Heart right ventricle (tissue), 16 donors: ENCODE measurements around the gene FHIP1A. TPM values are rescaled to one million over a fixed set of nuclear protein-coding genes. Genes with fewer than 3 reads are reported as not detected.

ENCODE experiments used
- ATAC-seq, 8 donors: fragments of 200-7000 bp; cut with Tn5 transposase; one replicate each; pipeline ENCODE4 v1.9.1; 2020; ENCODE audit warnings: mild to moderate bottlenecking in 8 of 8, moderate library complexity in 8 of 8, moderate number of reproducible peaks in 1 of 8
- DNase-seq, 2 donors: peaks; one replicate each; pipeline ENCODE4 v3.0.0-alpha.2; 2020
- H3K27ac ChIP-seq, 10 donors: fragments of 200-600 bp; sonication (generic) in 2 of 10; one replicate each; pipeline versions ENCODE4 v1.5.0 to v1.8.0; 2020 to 2022; ENCODE audit warnings: mild to moderate bottlenecking in 3 of 10
- H3K27me3 ChIP-seq, 7 donors: fragments of 200-600 bp; one replicate each; pipeline ENCODE4 v1.8.0; 2021 to 2022; ENCODE audit warnings: mild to moderate bottlenecking in 2 of 7
- H3K36me3 ChIP-seq, 9 donors: fragments of 200-600 bp; sonication (generic) in 1 of 9; one replicate each; pipeline versions ENCODE4 v1.5.0 to v1.8.0; 2020 to 2022; ENCODE audit warnings: mild to moderate bottlenecking in 2 of 9
- H3K4me1 ChIP-seq, 9 donors: fragments of 200-600 bp; sonication (generic) in 1 of 9; one replicate each; pipeline versions ENCODE4 v1.5.0 to v1.8.0; 2020 to 2022; ENCODE audit warnings: mild to moderate bottlenecking in 4 of 9
- H3K4me3 ChIP-seq, 10 donors: fragments of 200-600 bp; sonication (generic) in 2 of 10; one replicate each; pipeline versions ENCODE4 v1.5.0 to v1.8.0; 2020 to 2022; ENCODE audit warnings: mild to moderate bottlenecking in 7 of 10, moderate library complexity in 2 of 10
- H3K9me3 ChIP-seq, 11 donors: fragments of 200-600 bp in 10 of 11; sonication (generic) in 2 of 11; one replicate each; pipeline versions ENCODE4 v1.5.0 to v1.8.0; 2013 to 2022; ENCODE audit warnings: mild to moderate bottlenecking in 2 of 11, control low read depth in 1 of 11, moderate library complexity in 1 of 11
- WGBS, 2 donors: extraction: QIAGEN DNeasy Blood & Tissue Kit; methylation state at CpG; one replicate each; pipeline ENCODE4 v1.1.7; 2013; ENCODE audit warnings: inconsistent platforms in 1 of 2; 5-methylcytosine and 5-hydroxymethylcytosine counted together
- intact Hi-C, 10 donors: fragments of 100-400 bp; cut with DNase I; formaldehyde crosslinking; loops; one replicate each; pipeline versions ENCODE4 v1.11.1 to v1.14.2; 2022
- polyA plus RNA-seq, 2 donors: library from polyadenylated mRNA; stranded (reverse); fragments of 200-250 nt; gene quantifications; one replicate each; pipeline ENCODE4 v1.2.3, GENCODE V29; 2013
- total RNA-seq, 10 donors: library from RNA; stranded (reverse); fragmentation: NEBNext Ultra II Directional in 3 of 10; extraction: Animal tissue kit (Norgen Biotek cat#: 25700) in 3 of 10; gene quantifications; one replicate each; pipeline versions ENCODE4 v1.2.1 to v1.2.4, GENCODE V29; 2021 to 2023
- TF ChIP-seq, protein P1 (sequence below), 9 donors: fragments of 200-600 bp; sonication (generic) in 2 of 9; IDR thresholded peaks; one replicate each; pipeline versions ENCODE4 v1.5.0 to v1.8.0; 2021 to 2022; ENCODE audit warnings: antibody characterized with exemption in 9 of 9, mild to moderate bottlenecking in 5 of 9, moderate library complexity in 1 of 9
- donor health status: Arrhythmogenic right ventricular cardiomyopathy.
- donor health status: ischemic (EF 13 %, LVEDD 7.1; RV severe dilation, severe dysfunction).
- donor health status: healthy with polysubstance abuse.
- donor health status: DM: no; HTN: yes; CAD: no.
- donor health status: DM: no; HTN: no; CAD: no.
- donor health status: ischemic (EF 25% LVEDD 6.9; RV normal size, moderate dysfunction).
- donor health status: ischemic (EF 25% LVEDD 5.7; RV mildly dilated, moderate dysfunction).
- donor health status: healthy.
- donor health status: DM: yes; HTN: yes; CAD: no.
- donor health status: Ischemic cardiomyopathy.
- donor health status: ischemic (EF 35%, LVEDD 5.7; RV mildly dilated, moderate dysfunction).
- donor health status: nonischemic (EF 11% LVEDD 7.7; RV severe dilation, severe dysfunction).
- donor health status: DM: yes; HTN: yes; CAD: no.
- donor health status: PGD.
- donor health status: ischemic (EF 29% LVEDD 5.4; RV normal size, mild dysfunction).
- donor health status: nonischemic (EF 23%, LVEDD 6.1; RV moderate dilation, normal function).

Gene FHIP1A
- total and polyA plus RNA-seq, 12 donors: 0.77 to 27.7 (median 20.5) TPM

DNA sequence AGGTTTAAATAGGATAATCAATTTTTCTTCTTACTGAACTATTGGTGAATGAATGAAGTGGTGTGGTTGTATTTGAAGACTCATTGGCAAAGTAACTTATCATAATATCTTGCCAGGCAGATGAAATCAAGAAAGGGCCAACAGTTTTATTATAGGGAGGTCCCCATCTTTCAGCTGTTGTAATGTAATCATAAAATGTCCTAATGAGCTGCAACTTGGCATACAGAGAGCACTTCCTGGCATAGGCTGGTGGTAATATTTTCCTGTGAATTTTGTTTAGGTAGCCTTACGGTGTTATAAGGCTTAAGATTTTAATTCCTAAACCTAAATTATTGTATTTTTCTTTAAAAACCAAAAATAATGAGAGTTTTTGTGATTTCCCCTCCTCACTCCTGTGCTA lies 17.5 kb downstream of the FHIP1A start:
- H3K27ac ChIP-seq: peak overlapping the region in 1 of 10 donors; percentile 14
- 70 to 74% methylated on average over 1 of the region's 1 CpG for WGBS, 2 donors
- DNase-seq (no peak), ATAC-seq (no peak)
- H3K4me1 ChIP-seq: peaks cover 0 to 8% (median 0%) of the 10 kb centered on the region in 9 donors
- no peaks in the 10 kb centered on the region for H3K27me3 ChIP-seq
- H3K4me3 ChIP-seq: no peak overlapping the region
- intact Hi-C loops: no loop called here
- peaks cover 0 to 5% (median 0%) of the 10 kb centered on the region in 11 donors for H3K9me3 ChIP-seq
- no peaks in the 10 kb centered on the region for H3K36me3 ChIP-seq
- TF ChIP-seq, protein P1, sequence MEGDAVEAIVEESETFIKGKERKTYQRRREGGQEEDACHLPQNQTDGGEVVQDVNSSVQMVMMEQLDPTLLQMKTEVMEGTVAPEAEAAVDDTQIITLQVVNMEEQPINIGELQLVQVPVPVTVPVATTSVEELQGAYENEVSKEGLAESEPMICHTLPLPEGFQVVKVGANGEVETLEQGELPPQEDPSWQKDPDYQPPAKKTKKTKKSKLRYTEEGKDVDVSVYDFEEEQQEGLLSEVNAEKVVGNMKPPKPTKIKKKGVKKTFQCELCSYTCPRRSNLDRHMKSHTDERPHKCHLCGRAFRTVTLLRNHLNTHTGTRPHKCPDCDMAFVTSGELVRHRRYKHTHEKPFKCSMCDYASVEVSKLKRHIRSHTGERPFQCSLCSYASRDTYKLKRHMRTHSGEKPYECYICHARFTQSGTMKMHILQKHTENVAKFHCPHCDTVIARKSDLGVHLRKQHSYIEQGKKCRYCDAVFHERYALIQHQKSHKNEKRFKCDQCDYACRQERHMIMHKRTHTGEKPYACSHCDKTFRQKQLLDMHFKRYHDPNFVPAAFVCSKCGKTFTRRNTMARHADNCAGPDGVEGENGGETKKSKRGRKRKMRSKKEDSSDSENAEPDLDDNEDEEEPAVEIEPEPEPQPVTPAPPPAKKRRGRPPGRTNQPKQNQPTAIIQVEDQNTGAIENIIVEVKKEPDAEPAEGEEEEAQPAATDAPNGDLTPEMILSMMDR (IDR thresholded peaks at IDR 0.05): no peak

DNA sequence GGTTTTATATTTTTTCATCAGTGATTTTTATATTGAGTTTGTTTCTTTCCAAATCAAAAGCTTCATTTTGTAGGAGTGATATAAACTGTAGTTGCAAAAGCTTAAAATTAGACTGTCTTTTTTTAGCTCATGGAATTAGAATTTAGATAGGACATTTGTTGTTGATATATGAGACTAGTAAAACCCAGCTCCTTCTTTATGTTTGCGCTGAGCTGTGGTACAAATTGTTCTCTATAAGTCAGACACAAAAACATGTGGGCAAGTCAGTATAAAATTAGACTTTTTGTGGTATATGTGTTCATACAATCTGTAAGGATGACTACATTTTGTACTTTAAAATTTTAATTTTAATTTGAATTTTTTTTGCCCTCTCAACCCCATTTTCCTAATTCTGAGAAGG lies 18.3 kb downstream of the FHIP1A start:
- ATAC-seq: no peak
- peaks cover 0 to 5% (median 0%) of the 10 kb centered on the region in 11 donors for H3K9me3 ChIP-seq
- H3K27ac ChIP-seq: peak overlapping the region in 2 of 10 donors; percentile 11 to 14
- TF ChIP-seq, protein P1 (IDR thresholded peaks at IDR 0.05): no peak
- H3K4me3 ChIP-seq: no peak overlapping the region
- no peaks in the 10 kb centered on the region for H3K27me3 ChIP-seq
- WGBS, 2 donors: 56 to 69% methylated on average over 1 of the region's 1 CpG
- H3K4me1 ChIP-seq: peaks cover 0 to 8% (median 0%) of the 10 kb centered on the region in 9 donors
- no peaks in the 10 kb centered on the region for H3K36me3 ChIP-seq
- no peak for DNase-seq
- intact Hi-C loops: no loop called here

DNA sequence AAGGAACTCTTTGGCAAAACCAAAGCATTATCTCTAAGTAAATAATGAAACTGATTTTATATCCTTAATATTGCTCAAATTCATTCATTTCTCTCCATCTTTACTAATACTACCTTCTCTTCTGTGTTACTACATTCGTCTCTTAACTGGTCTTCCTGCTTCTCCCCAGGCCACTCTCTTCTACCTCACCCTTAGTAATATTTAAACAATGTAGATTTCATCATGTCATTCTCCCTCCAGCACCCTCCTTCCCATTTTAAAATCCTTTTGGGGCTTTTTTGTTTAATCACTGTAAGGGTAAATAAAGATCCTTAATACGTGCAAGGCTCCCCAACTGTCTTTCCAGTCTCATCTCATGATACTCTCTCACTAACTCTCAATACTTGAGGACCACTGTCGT lies 19.4 kb downstream of the FHIP1A start:
- no peak for DNase-seq
- intact Hi-C loops: no loop called here
- no peak overlapping the region for H3K27ac ChIP-seq

DNA sequence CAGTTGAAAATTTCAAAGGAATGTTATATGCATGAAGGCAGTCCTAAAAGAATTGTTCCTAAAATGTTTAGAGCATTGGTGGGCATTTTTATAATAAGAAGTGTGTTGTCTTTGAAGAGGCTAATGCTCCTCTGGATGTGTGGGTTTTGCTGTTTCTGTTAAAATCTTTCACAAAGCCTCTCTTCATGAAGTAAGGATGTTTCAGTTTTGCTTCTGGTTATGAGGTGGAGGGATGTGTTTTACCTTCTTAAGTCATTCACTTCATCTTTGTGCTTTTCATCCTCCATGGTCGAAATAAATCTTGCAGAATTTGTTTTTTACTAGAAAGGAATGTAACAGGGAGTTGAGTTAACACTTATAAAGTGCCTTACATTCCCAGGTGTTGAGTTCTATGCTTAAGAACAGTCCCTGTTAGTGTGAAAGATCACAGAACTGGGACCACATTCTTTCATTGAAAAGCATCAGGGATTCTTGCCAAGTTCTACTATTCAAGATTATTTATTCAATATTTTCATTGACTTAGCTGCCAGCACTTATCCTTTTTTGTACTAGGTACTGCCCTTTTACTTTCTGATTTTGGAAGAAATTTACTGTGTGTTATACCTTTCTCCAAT lies 21.1 kb downstream of the FHIP1A start:
- Histone ChIP-seq H3K27me3 (no peaks in the 10 kb centered on the region), H3K4me1 (peaks cover 0 to 8% (median 0%) of the 10 kb centered on the region in 9 donors), H3K4me3 (no peak overlapping the region), H3K9me3 (peaks cover 0 to 5% (median 0%) of the 10 kb centered on the region in 11 donors), H3K36me3 (no peaks in the 10 kb centered on the region), H3K27ac (no peak overlapping the region)
- 37 to 38% methylated on average over 1 of the region's 1 CpG for WGBS, 2 donors
- TF ChIP-seq, protein P1 (IDR thresholded peaks at IDR 0.05): no peak
- ATAC-seq (no peak), DNase-seq (no peak)
- intact Hi-C loops: no loop called here

More for the DNA sequence above, 19.4 kb downstream of the FHIP1A start:
- WGBS, 2 donors: 82 to 90% methylated on average over 3 of the region's 3 CpGs
- H3K9me3 ChIP-seq: peaks cover 0 to 5% (median 0%) of the 10 kb centered on the region in 11 donors
- H3K36me3 ChIP-seq: no peaks in the 10 kb centered on the region
- H3K4me1 ChIP-seq: peaks cover 0 to 8% (median 0%) of the 10 kb centered on the region in 9 donors
- H3K4me3 ChIP-seq: no peak overlapping the region
- no peaks in the 10 kb centered on the region for H3K27me3 ChIP-seq
- TF ChIP-seq, protein P1 (IDR thresholded peaks at IDR 0.05): no peak
- no peak for ATAC-seq
